H1 (cell line): Measurements from ENCODE around the gene RAET1G. TPM values are rescaled to one million over a fixed set of nuclear protein-coding genes. Genes with fewer than 3 reads are reported as not detected.

ENCODE experiments used
- CTCF ChIA-PET: fragments of 300-600 bp; sonication (Branson Sonifier 250); formaldehyde crosslinking; loops from one replicate; lab custom pipeline; 2021; ENCODE audit not compliant: partially characterized antibody; lab: Charles Lee
- POLR2A ChIA-PET: fragments of 300-600 bp; sonication (Branson Sonifier 250); formaldehyde crosslinking; loops from one replicate; lab custom pipeline; 2021; ENCODE audit warnings: inconsistent platforms; ENCODE audit not compliant: partially characterized antibody; lab: Charles Lee
- DNase-seq, 2 experiments: peaks; one replicate each; pipeline versions ENCODE4 v3.0.0 to v3.0.0-alpha.2; 2010 to 2022; ENCODE audit warnings: low spot score in 2 of 2, low read depth in 1 of 2, mixed read lengths in 1 of 2
- FAIRE-seq: peaks from 2 replicates; lab custom pipeline; 2011; peaks lifted over from hg19 to GRCh38; lab: Jason Lieb, UNC
- H2AFZ ChIP-seq: 2 replicates; pipeline ENCODE4 v1.8.1; 2012; ENCODE audit warnings: low read length, inconsistent platforms
- H2AK5ac ChIP-seq: 2 replicates; pipeline ENCODE4 v1.6.1; 2013; ENCODE audit warnings: low read depth, low read length
- H2BK120ac ChIP-seq: replicated peaks from 2 replicates; pipeline ENCODE3; 2013; ENCODE audit warnings: low read depth, low read length, inconsistent platforms
- H2BK12ac ChIP-seq: 2 replicates; pipeline ENCODE4 v1.6.1; 2013; ENCODE audit warnings: low read depth, low read length
- H2BK15ac ChIP-seq: 2 replicates; pipeline ENCODE4 v1.6.1; 2013; ENCODE audit warnings: low read length
- H2BK20ac ChIP-seq: 2 replicates; pipeline ENCODE4 v1.6.1; 2013; ENCODE audit warnings: low read length
- H2BK5ac ChIP-seq: 2 replicates; pipeline ENCODE4 v1.6.1; 2013; ENCODE audit warnings: low read depth, low read length
- H3K14ac ChIP-seq: 2 replicates; pipeline ENCODE4 v1.6.1; 2013; ENCODE audit warnings: inconsistent platforms; ENCODE audit not compliant: insufficient read length
- H3K18ac ChIP-seq: 2 replicates; pipeline ENCODE4 v1.6.1; 2013; ENCODE audit warnings: low read length; ENCODE audit errors: extremely low read depth
- H3K23ac ChIP-seq: 2 replicates; pipeline ENCODE4 v1.6.1; 2013; ENCODE audit warnings: inconsistent platforms; ENCODE audit not compliant: insufficient read length
- H3K23me2 ChIP-seq: 2 replicates; pipeline ENCODE4 v1.6.1; 2013; ENCODE audit warnings: low read depth, low read length
- H3K27ac ChIP-seq: 2 replicates; pipeline ENCODE4 v1.6.1; 2011; ENCODE audit warnings: low read depth, low read length, inconsistent platforms
- H3K27me3 ChIP-seq, 4 experiments: replicated peaks in 1 of 4; 1 replicate in 1 of 4; 2 replicates in 3 of 4; pipeline versions ENCODE4 v1.6.1 to v1.8.1; 2011 to 2013; ENCODE audit warnings: low read length in 3 of 4, mild to moderate bottlenecking in 3 of 4, inconsistent platforms in 2 of 4, mixed read lengths in 2 of 4, moderate library complexity in 1 of 4; ENCODE audit not compliant: control insufficient read depth in 3 of 4, insufficient read depth in 3 of 4; ENCODE audit errors: extremely low read depth in 1 of 4
- H3K36me3 ChIP-seq, 4 experiments: 2 replicates each; pipeline versions ENCODE4 v1.6.1 to v1.8.1; 2011 to 2013; ENCODE audit warnings: mild to moderate bottlenecking in 4 of 4, low read length in 3 of 4, moderate library complexity in 2 of 4, control low read depth in 1 of 4, inconsistent platforms in 1 of 4; ENCODE audit not compliant: insufficient read depth in 4 of 4, control insufficient read depth in 2 of 4
- H3K4ac ChIP-seq: replicated peaks from 2 replicates; pipeline ENCODE3; 2013; ENCODE audit warnings: low read length, low read depth, mixed read lengths, inconsistent platforms; ENCODE audit not compliant: insufficient read length
- H3K4me1 ChIP-seq, 4 experiments: replicated peaks in 1 of 4; 1 replicate in 1 of 4; 2 replicates in 3 of 4; pipeline versions ENCODE4 v1.6.1 to v1.8.1; 2011 to 2013; ENCODE audit warnings: low read length in 3 of 4, inconsistent platforms in 2 of 4, mixed read lengths in 1 of 4; ENCODE audit not compliant: insufficient read depth in 4 of 4, control insufficient read depth in 3 of 4
- H3K4me2 ChIP-seq, 2 experiments: 2 replicates each; pipeline versions ENCODE4 v1.6.1 to v1.8.1; 2011 to 2013; ENCODE audit warnings: low read depth in 2 of 2, low read length in 2 of 2, control low read depth in 1 of 2, inconsistent platforms in 1 of 2, mild to moderate bottlenecking in 1 of 2; ENCODE audit not compliant: insufficient read depth in 1 of 2
- H3K4me3 ChIP-seq, 4 experiments: fragments of 200-600, 300-600 bp in 1 of 4; sonication (generic), shearing (Covaris generic), sonication (Bioruptor Twin) in 1 of 4; 2 replicates each; pipeline versions ENCODE4 v1.5.1 to v1.8.1; 2011 to 2016; ENCODE audit warnings: low read length in 4 of 4, low read depth in 3 of 4, control low read depth in 2 of 4, inconsistent platforms in 2 of 4, mild to moderate bottlenecking in 2 of 4, mixed read lengths in 1 of 4, moderate library complexity in 1 of 4; ENCODE audit not compliant: insufficient read depth in 2 of 4; ENCODE audit errors: extremely low read depth in 1 of 4
- H3K56ac ChIP-seq: replicated peaks from 2 replicates; pipeline ENCODE3; 2013; ENCODE audit warnings: low read depth, mild to moderate bottlenecking, mixed read lengths, low read length, inconsistent platforms; ENCODE audit not compliant: insufficient read length
- H3K79me1 ChIP-seq: 2 replicates; pipeline ENCODE4 v1.6.1; 2013; ENCODE audit warnings: low read depth, low read length, control low read depth
- H3K79me2 ChIP-seq, 2 experiments: 2 replicates each; pipeline versions ENCODE4 v1.6.1 to v1.8.1; 2012 to 2013; ENCODE audit warnings: low read length in 2 of 2, mild to moderate bottlenecking in 2 of 2, inconsistent platforms in 1 of 2; ENCODE audit not compliant: insufficient read depth in 2 of 2, control insufficient read depth in 1 of 2
- H3K9ac ChIP-seq, 4 experiments: replicated peaks in 1 of 4; 1 replicate in 1 of 4; 2 replicates in 3 of 4; pipeline versions ENCODE4 v1.6.1 to v1.8.1; 2011 to 2013; ENCODE audit warnings: low read depth in 3 of 4, low read length in 3 of 4, control low read depth in 2 of 4, mild to moderate bottlenecking in 2 of 4, moderate library complexity in 2 of 4, inconsistent platforms in 1 of 4; ENCODE audit errors: extremely low read depth in 1 of 4
- H3K9me3 ChIP-seq, 2 experiments: 2 replicates each; pipeline versions ENCODE4 v1.6.1 to v1.8.1; 2012 to 2013; ENCODE audit warnings: mild to moderate bottlenecking in 2 of 2, moderate library complexity in 2 of 2, control low read depth in 1 of 2, inconsistent platforms in 1 of 2, low read depth in 1 of 2, low read length in 1 of 2, mixed read lengths in 1 of 2; ENCODE audit not compliant: insufficient read depth in 2 of 2
- H4K20me1 ChIP-seq, 2 experiments: replicated peaks in 1 of 2; 2 replicates each; pipeline versions ENCODE3 to v1.8.1; 2011 to 2013; ENCODE audit warnings: inconsistent platforms in 2 of 2, low read length in 2 of 2, mild to moderate bottlenecking in 1 of 2; ENCODE audit not compliant: insufficient read depth in 2 of 2, control insufficient read depth in 1 of 2
- H4K5ac ChIP-seq: 2 replicates; pipeline ENCODE4 v1.6.1; 2013; ENCODE audit warnings: low read length, low read depth, mixed read lengths, inconsistent platforms; ENCODE audit not compliant: insufficient read length
- H4K8ac ChIP-seq: 2 replicates; pipeline ENCODE4 v1.8.0; 2013; ENCODE audit warnings: mild to moderate bottlenecking, moderate library complexity, low read length, inconsistent platforms; ENCODE audit not compliant: insufficient read depth; ENCODE audit errors: extremely low read depth
- H4K91ac ChIP-seq: replicated peaks from 2 replicates; pipeline ENCODE3; 2013; ENCODE audit warnings: low read length, mixed read lengths, inconsistent platforms; ENCODE audit not compliant: insufficient read length
- CHD1 ChIP-seq: IDR thresholded peaks from 2 replicates; pipeline ENCODE4 v1.6.1; 2012; ENCODE audit warnings: low read depth, low read length, improper control_type of control experiment
- CHD2 ChIP-seq: IDR thresholded peaks from 2 replicates; pipeline ENCODE4 v1.6.1; 2012; ENCODE audit warnings: low read length, improper control_type of control experiment
- EGR1 ChIP-seq: IDR thresholded peaks from 2 replicates; pipeline ENCODE4 v1.6.1; 2011; ENCODE audit warnings: low read depth, low read length, borderline replicate concordance
- GABPA ChIP-seq: IDR thresholded peaks from 2 replicates; pipeline ENCODE4 v1.6.1; 2011; ENCODE audit warnings: mild to moderate bottlenecking, low read length, moderate library complexity, borderline replicate concordance; ENCODE audit not compliant: insufficient read depth
- GTF2F1 ChIP-seq: IDR thresholded peaks from 2 replicates; pipeline ENCODE4 v1.6.1; 2012; ENCODE audit warnings: low read depth, low read length, improper control_type of control experiment, borderline replicate concordance
- NRF1 ChIP-seq: IDR thresholded peaks from 2 replicates; pipeline ENCODE4 v1.6.1; 2011; ENCODE audit warnings: mild to moderate bottlenecking, low read depth, low read length, improper control_type of control experiment
- POLR2A ChIP-seq, 2 experiments: IDR thresholded peaks; 1 replicate in 1 of 2; 2 replicates in 1 of 2; pipeline ENCODE4 v1.6.1; 2011; ENCODE audit warnings: low read depth in 2 of 2, low read length in 2 of 2, mild to moderate bottlenecking in 2 of 2; ENCODE audit errors: control extremely low read depth in 1 of 2
- RAD21 ChIP-seq, 2 experiments: IDR thresholded peaks in 1 of 2; conservative IDR thresholded peaks in 1 of 2; 2 replicates each; pipeline ENCODE4 v1.6.1; 2011; ENCODE audit warnings: low read depth in 2 of 2, low read length in 2 of 2, improper control_type of control experiment in 1 of 2, inconsistent platforms in 1 of 2, mild to moderate bottlenecking in 1 of 2, moderate library complexity in 1 of 2
- RFX5 ChIP-seq: IDR thresholded peaks from 2 replicates; pipeline ENCODE4 v1.6.1; 2011; ENCODE audit warnings: low read depth, low read length, improper control_type of control experiment, borderline replicate concordance
- SIN3A ChIP-seq, 2 experiments: IDR thresholded peaks in 1 of 2; conservative IDR thresholded peaks in 1 of 2; 2 replicates each; pipeline ENCODE4 v1.6.1; 2011 to 2012; ENCODE audit warnings: low read length in 2 of 2, improper control_type of control experiment in 1 of 2, low read depth in 1 of 2, mild to moderate bottlenecking in 1 of 2
- WGBS, 2 experiments: shearing (Covaris generic) in 1 of 2; methylation state at CpG; one replicate each; pipeline versions ENCODE4 v1.1.6 to v1.1.7; 2013 to 2015; ENCODE audit warnings: low lambda C conversion rate in 2 of 2, mixed read lengths in 2 of 2, inconsistent platforms in 1 of 2, low coverage in 1 of 2, missing lambda C conversion rate in 1 of 2; ENCODE audit not compliant: insufficient replicate concordance in 2 of 2, insufficient coverage in 1 of 2, insufficient read length in 1 of 2; ENCODE audit errors: extremely low coverage in 1 of 2, missing lambda C conversion rate in 1 of 2; 5-methylcytosine and 5-hydroxymethylcytosine counted together
- polyA plus RNA-seq, 7 experiments: library from polyadenylated mRNA; depleted of rRNA in 3 of 7; stranded (reverse) in 5 of 7; unstranded in 2 of 7; fragments of >200 nt in 5 of 7; fragments of 200-250 nt in 2 of 7; gene quantifications; 1 replicate in 5 of 7; 2 replicates in 1 of 7; 4 replicates in 1 of 7; pipeline versions ENCODE4 v1.2.1 to v1.2.3, GENCODE V29; 2011 to 2013; ENCODE audit warnings: missing spikeins in 2 of 7, mixed read lengths in 2 of 7
- total RNA-seq: library from RNA; stranded (reverse); fragmentation: NEBNext Ultra II Directional; extraction: Animal tissue kit (Norgen Biotek cat#: 25700); gene quantifications from 2 replicates; pipeline ENCODE4 v1.2.1, GENCODE V29; 2021
- TF ChIP-seq, protein P1 (sequence below), 3 experiments: IDR thresholded peaks; 1 replicate in 2 of 3; 2 replicates in 1 of 3; pipeline versions ENCODE4 v1.5.1 to v1.6.1; 2011; ENCODE audit warnings: low read length in 3 of 3, mild to moderate bottlenecking in 3 of 3, inconsistent platforms in 2 of 3, low read depth in 1 of 3, moderate library complexity in 1 of 3; ENCODE audit not compliant: insufficient read depth in 1 of 3; ENCODE audit errors: control extremely low read depth in 1 of 3

The RAET1G gene
- total and polyA plus RNA-seq, 2 of the 8 experiments (the other 6 are each of a cell fraction or from before 2014, with no cell fraction given): 0.08 TPM; not detected in 1

- H2BK12ac ChIP-seq: no peak overlapping the region
- H3K4me1 ChIP-seq: peaks cover 0 to 5% (median 0%) of the 10 kb centered on the region in 4 experiments; a peak in 2 of 7 replicates
- no peaks in the 10 kb centered on the region for H3K79me2 ChIP-seq
- H2BK20ac ChIP-seq: no peak overlapping the region
- H3K9ac ChIP-seq: no peak overlapping the region
- no peak overlapping the region for H4K5ac ChIP-seq
- no peaks in the 10 kb centered on the region; a peak in 1 of 4 replicates for H3K9me3 ChIP-seq
- H3K23me2 ChIP-seq: peaks cover 12% of the 10 kb centered on the region; the same call in 1 of the 2 replicates
- peaks cover 0 to 3% (median 0%) of the 10 kb centered on the region in 4 experiments; a peak in 1 of 8 replicates for H3K36me3 ChIP-seq
- 85% methylated on average over 4 of the region's 4 CpGs; no CpG with 5 or more reads in 1 of the 2 experiments for WGBS, 2 experiments
- H4K91ac ChIP-seq: no peak overlapping the region
- no peak overlapping the region for H2AK5ac ChIP-seq
- H3K4me3 ChIP-seq: no peak overlapping the region
- H2BK5ac ChIP-seq: no peak overlapping the region
- no peak overlapping the region for H4K8ac ChIP-seq
- no peak overlapping the region for H3K23ac ChIP-seq
- no peaks in the 10 kb centered on the region for H3K79me1 ChIP-seq
- POLR2A ChIA-PET: no interaction called here
- no peak overlapping the region for H2AFZ ChIP-seq
- H3K14ac ChIP-seq: no peak overlapping the region
- no peak overlapping the region for H3K18ac ChIP-seq
- no peak overlapping the region for H3K4ac ChIP-seq
- H2BK15ac ChIP-seq: no peak overlapping the region
- H3K27ac ChIP-seq: no peak overlapping the region
- CTCF ChIA-PET: interaction anchor here (1.1 to 3.7 kb wide), 3 partner anchors 15 to 84 kb away, joined by 4 to 19 read pairs (median 5); no protein-coding TSS in a partner anchor
- H2BK120ac ChIP-seq: no peak overlapping the region
- FAIRE-seq (no peak), DNase-seq (no peak)
- H3K27me3 ChIP-seq: peaks cover 30 to 47% (median 43%) of the 10 kb centered on the region in 4 experiments
- H3K56ac ChIP-seq: no peak overlapping the region
- H3K4me2 ChIP-seq: no peak overlapping the region
- H4K20me1 ChIP-seq: peaks cover 3 to 6% of the 10 kb centered on the region in 2 experiments
- TF ChIP-seq, protein P1, sequence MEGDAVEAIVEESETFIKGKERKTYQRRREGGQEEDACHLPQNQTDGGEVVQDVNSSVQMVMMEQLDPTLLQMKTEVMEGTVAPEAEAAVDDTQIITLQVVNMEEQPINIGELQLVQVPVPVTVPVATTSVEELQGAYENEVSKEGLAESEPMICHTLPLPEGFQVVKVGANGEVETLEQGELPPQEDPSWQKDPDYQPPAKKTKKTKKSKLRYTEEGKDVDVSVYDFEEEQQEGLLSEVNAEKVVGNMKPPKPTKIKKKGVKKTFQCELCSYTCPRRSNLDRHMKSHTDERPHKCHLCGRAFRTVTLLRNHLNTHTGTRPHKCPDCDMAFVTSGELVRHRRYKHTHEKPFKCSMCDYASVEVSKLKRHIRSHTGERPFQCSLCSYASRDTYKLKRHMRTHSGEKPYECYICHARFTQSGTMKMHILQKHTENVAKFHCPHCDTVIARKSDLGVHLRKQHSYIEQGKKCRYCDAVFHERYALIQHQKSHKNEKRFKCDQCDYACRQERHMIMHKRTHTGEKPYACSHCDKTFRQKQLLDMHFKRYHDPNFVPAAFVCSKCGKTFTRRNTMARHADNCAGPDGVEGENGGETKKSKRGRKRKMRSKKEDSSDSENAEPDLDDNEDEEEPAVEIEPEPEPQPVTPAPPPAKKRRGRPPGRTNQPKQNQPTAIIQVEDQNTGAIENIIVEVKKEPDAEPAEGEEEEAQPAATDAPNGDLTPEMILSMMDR (IDR thresholded peaks at IDR 0.05; ENCODE audit: control extremely low read depth in 1 of 3, insufficient read depth in 1 of 3, low read depth in 1 of 3, low read length in 3 of 3): no peak
- TF ChIP-seq EGR1 (no peak), CHD1 (no peak), POLR2A (IDR thresholded peaks at IDR 0.05; ENCODE audit: control extremely low read depth in 1 of 2, low read depth in 2 of 2, low read length in 2 of 2) (no peak), GTF2F1 (no peak), CHD2 (no peak), RFX5 (no peak), NRF1 (no peak), SIN3A (conservative IDR thresholded peaks at IDR 0.05 in 1 of 2, IDR thresholded peaks at IDR 0.05 in 1 of 2; ENCODE audit: low read depth in 1 of 2, low read length in 2 of 2) (no peak), GABPA (no peak), RAD21 (IDR thresholded peaks at IDR 0.05 in 1 of 2, conservative IDR thresholded peaks at IDR 0.05 in 1 of 2; ENCODE audit: low read depth in 2 of 2, low read length in 2 of 2) (no peak)
Observed at GRCh38 chr6:149919834-149920225, 3.1 kb downstream of the RAET1G start.
